Pulmonary artery endothelial cell (primary cell): Measurements from ENCODE around the gene NME5. TPM values are rescaled to one million over a fixed set of nuclear protein-coding genes. Genes with fewer than 3 reads are reported as not detected.
"Not testable (repeated sequence)": the region's sequence is repeated elsewhere in the genome, so short reads cannot be mapped to it uniquely, and the experiment has no call there.

Experiments used
- DNase-seq: peaks from one replicate; pipeline ENCODE4 v3.0.0-alpha.2; 2011; ENCODE audit warnings: low read depth, low spot score
- total RNA-seq: library from RNA; depleted of rRNA; stranded (reverse); fragments of >200 nt; gene quantifications from 2 replicates; pipeline ENCODE4 v1.2.3, GENCODE V29; 2014

NME5 gene
- total RNA-seq, 1 donor from 2014 or later, result 1.1 TPM

DNA sequence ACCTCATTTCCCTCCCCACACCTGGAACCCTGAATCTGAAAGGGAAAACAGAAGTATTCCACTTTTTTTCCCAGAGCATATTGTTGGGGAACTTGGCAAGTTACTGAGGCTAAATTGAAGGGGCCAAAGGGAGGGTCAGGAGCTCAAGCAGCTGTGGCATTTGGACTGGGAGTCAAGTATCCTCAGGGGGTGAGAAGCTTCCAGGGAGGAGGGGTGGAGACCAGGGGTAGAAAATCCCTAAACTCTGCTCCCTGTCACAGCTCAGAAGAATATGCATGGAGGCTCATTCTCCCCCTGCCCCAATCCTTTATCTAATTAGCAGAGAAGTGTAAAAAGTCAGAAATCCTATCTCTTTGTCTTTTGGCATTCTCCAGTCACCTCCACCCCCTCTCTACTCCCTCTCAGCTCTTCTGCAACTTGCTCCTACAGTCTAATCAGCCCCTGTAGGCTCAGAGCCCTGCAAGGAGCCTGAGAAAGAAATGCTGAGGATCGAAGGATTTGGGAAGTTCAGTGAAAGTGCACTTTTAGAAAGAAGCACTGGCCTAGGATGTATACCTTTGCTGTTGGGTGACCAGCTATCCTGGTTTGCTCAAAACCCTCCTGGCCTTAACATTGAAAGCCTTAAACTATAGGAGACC lies 61.1 kb downstream of the NME5 start:
- no peak for DNase-seq

DNA sequence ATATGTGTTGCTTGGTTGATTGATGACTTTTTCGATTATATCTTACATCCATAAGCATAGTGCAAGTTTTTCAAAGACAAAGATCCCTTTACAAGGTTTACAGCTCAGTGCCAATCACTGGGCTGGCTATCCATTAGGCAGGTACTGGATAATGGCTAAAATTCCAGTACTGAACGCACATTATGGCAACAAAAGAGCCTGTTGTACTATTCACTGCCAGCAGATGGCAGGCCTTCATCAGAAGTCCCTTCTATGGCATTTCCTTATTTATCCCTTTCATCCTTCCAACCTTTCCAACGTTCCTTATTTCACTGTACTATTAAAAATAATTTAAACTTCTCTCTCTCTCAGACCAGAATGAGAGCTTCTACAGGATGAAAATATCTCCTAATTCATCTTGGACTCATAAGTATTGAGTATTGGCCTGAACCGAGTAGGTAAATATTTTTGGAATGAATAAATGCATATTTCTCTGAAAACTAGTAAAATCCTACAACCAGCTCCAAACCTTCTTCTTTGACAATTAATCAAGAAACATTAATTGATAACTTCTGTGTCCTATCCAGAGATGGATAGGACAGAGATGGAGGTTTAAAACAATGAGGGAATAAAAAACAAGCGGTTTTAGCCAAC lies 62.0 kb downstream of the NME5 start:
- peak; percentile 20 for DNase-seq

DNA sequence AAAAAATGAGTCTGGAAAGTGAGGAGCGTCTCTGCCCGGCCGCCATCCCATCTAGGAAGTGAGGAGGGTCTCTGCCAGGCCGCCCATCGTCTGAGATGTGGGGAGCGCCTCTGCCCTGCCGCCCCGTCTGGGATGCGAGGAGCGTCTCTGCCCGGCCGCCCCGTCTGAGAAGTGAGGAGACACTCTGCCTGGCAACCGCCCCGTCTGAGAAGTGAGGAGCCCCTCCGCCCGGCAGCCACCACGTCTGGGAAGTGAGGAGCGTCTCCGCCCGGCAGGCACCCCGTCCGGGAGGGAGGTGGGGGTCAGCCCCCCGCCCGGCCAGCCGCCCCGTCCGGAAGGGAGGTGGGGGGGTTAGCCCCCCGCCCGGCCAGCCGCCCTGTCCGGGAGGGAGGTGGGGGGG lies 69.2 kb downstream of the NME5 start:
- not testable (repeated sequence) for DNase-seq

DNA sequence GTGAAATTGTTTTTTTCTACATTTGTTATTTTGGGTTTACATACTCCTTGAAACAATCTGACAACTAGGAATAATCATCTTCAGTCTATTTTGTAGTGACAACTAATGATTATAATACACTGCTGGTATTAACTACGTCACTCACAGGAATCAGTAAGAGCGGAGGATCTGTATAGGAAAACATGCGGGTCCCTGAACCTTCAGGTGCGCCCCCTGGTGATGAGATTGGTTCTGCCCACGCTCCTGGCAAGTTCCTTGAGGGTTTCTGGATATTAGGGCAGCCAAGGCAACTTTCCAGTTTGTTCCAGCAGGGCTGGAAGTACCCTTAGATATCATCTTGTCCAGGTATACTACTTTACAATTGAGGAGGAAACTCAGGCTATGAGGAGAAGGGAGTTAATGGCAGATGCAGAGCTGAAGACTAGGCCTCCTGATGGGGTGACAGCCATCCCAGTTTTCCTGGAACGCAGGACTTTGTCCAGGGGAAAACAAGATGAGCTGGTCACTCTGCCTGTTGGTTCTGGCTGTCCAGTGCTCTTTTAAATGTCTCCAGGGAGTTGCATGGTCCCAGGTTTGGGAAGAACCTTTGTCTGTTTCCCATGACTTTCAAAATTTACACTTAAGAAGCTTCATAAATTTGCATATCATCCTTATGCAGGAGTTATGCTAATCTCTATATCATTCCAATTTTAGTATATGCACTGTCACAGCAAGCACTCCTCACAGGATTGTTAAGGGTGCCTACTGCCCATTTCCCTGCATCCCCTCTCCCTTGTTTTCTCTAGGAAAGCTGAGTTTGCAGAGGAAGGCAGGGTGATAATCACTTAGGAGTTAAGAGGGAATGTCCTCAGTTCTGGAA lies 70.3 kb downstream of the NME5 start:
- peak; percentile 52 for DNase-seq

DNA sequence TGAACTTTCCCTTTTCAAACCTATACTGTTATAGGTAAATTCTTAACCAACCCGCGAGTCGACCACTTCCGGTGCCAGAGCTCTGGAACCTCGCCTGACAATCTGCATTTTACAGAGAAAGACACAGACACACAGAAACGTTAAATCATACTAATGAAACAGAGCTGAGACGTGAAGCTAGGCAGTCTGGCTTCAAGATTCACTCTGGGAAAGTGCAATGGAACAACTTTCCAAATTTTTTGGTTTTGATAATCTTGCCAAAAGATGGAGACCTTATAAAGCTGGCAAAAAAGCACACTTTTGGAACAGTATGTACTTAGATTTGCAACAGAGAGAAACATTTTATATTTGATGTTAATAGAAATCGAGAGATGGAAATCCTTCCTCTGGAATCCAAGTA lies 71.3 kb downstream of the NME5 start:
- no peak for DNase-seq

Other genes with a start within 250 kb of the NME5 start
- not detected in 2 replicates for gene PKD2L2, start 250.0 kb downstream of the NME5 start, total RNA-seq
- 10.4 and 17.0 TPM in 2 replicates for gene FAM13B, start 106.3 kb downstream of the NME5 start, total RNA-seq
- not detected in 2 replicates for gene WNT8A, start 55.4 kb downstream of the NME5 start, total RNA-seq
- gene BRD8, start 39.2 kb upstream of the NME5 start, total RNA-seq, result 25.7 and 36.0 TPM in 2 replicates
- gene KIF20A, start 39.7 kb upstream of the NME5 start, total RNA-seq, result 47.2 and 125 TPM in 2 replicates
- gene CDC23, start 73.9 kb upstream of the NME5 start, total RNA-seq, result 32.9 and 41.1 TPM in 2 replicates
- gene GFRA3, start 135.2 kb upstream of the NME5 start, total RNA-seq, result not detected in 2 replicates
- gene CDC25C, start 192.4 kb upstream of the NME5 start, total RNA-seq, result 6.0 and 15.5 TPM in 2 replicates
- gene FAM53C, start 198.8 kb upstream of the NME5 start, total RNA-seq, result 30.7 and 30.8 TPM in 2 replicates
- gene KDM3B, start 213.3 kb upstream of the NME5 start, total RNA-seq, result 47.4 and 52.0 TPM in 2 replicates